RWPE1 (cell line): ENCODE measurements around the gene STON1.

Experiments
- CTCF ChIA-PET: fragments of 350-600 bp; sonication (Branson Sonifier 250); formaldehyde crosslinking; extraction: SDS; loops from one replicate; lab custom pipeline; 2021; lab: Yijun Ruan, JAX
- POLR2A ChIA-PET: fragments of 400-600 bp; formaldehyde crosslinking; extraction: SDS; loops from one replicate; lab custom pipeline; 2020; ENCODE audit warnings: antibody characterized with exemption; ENCODE audit not compliant: low non-redundant PET; lab: Yijun Ruan, JAX
- DNase-seq: peaks from one replicate; pipeline ENCODE4 v3.0.0; 2012; ENCODE audit warnings: low spot score
- H3K27ac ChIP-seq: fragments of 450-650 bp; 2 replicates; pipeline ENCODE4 v1.5.1; 2017
- TF ChIP-seq, protein P1 (sequence below): fragments of 450-650 bp; conservative IDR thresholded peaks from 2 replicates; pipeline ENCODE4 v1.5.1; 2017; ENCODE audit warnings: low read depth, mild to moderate bottlenecking

Gene STON1

DNA sequence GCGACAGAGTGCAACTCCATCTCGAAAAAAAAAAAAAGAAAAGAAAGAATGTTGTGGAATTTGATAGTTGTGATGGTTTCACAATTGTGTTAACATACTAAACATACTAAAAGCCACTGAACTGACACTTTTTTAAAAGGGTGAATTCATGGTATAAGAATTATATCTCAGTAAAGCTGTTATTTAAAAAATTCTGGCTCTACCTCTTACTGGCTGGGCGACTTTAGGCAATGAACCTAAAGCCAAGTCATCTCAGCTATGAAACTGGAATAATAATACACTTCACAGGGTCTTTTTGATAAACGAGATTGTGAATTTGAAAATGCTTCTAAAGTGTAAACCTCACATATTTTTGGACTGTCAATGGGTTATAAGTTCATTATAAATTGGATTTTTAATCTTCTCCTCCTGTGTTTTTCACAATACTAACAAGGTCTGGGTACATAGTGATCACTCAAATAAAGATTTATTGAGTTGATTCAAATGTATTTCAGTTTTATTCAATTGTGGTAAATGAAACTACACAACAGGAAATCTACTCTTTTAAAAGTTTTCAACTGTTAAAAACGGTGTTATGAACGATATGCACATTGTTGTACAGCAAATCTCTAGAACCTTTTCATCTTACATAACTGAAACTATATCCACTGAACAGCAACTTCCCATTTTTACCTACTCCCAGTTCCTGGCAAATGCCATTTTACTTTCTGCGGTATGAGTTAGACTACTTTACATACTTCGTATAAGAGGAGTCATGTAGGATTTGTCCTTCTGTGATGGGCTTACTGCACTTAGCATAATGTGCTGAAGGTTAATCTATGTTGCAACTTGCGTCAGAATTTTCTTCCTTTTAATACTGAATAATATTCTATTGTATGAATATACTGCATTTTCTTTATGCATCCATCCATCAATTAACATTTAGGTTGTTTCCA, 44.7 kb downstream of the STON1 start:
- POLR2A ChIA-PET = no interaction called here
- CTCF ChIA-PET = no interaction called here
- H3K27ac ChIP-seq = no peak overlapping the region
- TF ChIP-seq, protein P1, sequence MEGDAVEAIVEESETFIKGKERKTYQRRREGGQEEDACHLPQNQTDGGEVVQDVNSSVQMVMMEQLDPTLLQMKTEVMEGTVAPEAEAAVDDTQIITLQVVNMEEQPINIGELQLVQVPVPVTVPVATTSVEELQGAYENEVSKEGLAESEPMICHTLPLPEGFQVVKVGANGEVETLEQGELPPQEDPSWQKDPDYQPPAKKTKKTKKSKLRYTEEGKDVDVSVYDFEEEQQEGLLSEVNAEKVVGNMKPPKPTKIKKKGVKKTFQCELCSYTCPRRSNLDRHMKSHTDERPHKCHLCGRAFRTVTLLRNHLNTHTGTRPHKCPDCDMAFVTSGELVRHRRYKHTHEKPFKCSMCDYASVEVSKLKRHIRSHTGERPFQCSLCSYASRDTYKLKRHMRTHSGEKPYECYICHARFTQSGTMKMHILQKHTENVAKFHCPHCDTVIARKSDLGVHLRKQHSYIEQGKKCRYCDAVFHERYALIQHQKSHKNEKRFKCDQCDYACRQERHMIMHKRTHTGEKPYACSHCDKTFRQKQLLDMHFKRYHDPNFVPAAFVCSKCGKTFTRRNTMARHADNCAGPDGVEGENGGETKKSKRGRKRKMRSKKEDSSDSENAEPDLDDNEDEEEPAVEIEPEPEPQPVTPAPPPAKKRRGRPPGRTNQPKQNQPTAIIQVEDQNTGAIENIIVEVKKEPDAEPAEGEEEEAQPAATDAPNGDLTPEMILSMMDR = no peak
- no peak for DNase-seq

DNA sequence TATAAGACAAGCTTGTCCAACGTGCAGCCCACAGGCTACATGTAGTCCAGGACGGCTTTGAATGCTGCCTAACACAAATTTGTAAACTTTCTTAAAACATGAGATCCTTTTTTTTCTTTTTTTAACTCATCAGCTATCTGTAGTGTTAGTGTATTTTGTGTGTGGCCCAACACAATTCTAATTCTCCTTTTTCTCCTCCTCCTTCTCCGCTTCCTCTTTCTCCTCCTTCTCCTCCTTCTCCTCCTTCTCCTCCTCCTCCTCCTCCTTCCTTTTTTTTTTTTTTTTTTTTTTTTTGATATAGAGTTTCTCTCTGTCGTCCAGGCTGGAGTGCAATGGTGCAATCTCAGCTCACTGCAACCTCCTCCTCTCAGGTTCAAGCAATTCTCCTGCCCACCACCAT, 48.4 kb downstream of the STON1 start:
- POLR2A ChIA-PET = no interaction called here
- TF ChIP-seq, protein P1 = no peak
- no peak for DNase-seq
- CTCF ChIA-PET = interaction anchor here (0.6 kb wide), 1 partner anchor 265 kb away, joined by 3 read pairs; no protein-coding TSS in a partner anchor
- H3K27ac ChIP-seq = no peak overlapping the region

DNA sequence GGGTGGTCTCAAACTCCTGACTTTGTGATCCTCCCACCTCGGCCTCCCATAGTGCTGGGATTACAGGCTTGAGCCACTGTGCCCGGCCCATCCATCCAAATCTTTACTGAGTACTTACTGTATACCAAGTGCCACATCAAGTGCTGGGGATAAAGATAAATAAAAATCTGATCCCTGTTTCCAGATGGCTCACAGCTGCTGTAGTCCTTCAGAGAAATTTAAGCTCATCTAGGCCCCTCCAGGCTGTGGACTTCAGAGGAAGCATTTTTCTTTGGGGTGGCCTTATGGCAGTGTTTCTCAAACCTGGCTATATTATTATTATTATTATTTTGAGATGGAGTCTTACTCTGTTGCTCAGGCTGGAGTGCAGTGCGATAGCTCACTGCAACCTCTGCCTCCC, 54.0 kb downstream of the STON1 start:
- CTCF ChIA-PET = no interaction called here
- POLR2A ChIA-PET = no interaction called here
- TF ChIP-seq, protein P1 = no peak
- H3K27ac ChIP-seq = no peak overlapping the region
- no peak for DNase-seq

DNA sequence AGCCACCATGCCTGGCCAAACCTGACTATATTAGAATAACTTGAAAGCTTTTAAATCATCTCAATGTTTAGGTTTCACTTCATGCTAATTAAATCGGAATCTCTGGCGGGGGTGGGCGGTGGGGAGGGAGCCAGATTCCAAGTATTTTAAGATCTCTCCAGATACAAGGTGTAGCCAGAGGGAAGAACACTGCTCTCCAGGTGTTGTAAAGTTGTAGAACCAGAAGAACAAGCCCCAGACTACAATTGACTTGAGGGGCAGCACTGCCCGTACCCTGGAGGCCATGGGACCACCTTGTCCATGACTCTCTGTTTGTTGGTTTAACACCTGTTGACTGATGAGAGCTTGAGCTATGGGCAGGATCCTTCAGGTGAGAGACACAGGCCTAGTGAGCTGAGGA, 54.6 kb downstream of the STON1 start:
- ChIA-PET POLR2A (no interaction called here), CTCF (no interaction called here)
- TF ChIP-seq, protein P1 = no peak
- no peak for DNase-seq
- no peak overlapping the region for H3K27ac ChIP-seq

DNA sequence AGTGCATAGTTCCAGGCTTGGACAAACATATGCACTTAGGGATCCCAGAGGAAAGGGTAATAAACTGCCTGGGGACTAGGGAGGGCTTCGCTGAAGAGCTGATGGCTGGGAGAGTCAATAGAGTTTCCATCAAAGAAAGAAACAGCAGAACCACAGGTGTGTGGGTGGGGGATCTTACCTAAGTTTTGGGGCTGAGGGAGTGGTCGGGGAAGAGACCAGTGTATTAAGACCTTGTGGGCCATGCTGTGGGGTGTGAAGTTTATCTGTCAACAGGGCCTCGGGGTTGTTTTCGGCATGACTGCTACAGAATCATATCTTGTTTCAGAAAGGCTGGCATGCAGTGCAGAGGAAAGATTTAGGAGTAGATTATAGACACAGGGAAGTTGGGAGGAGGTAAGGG, 56.5 kb downstream of the STON1 start:
- TF ChIP-seq, protein P1 = no peak
- DNase-seq = no peak
- ChIA-PET POLR2A (no interaction called here), CTCF (no interaction called here)
- no peak overlapping the region for H3K27ac ChIP-seq

DNA sequence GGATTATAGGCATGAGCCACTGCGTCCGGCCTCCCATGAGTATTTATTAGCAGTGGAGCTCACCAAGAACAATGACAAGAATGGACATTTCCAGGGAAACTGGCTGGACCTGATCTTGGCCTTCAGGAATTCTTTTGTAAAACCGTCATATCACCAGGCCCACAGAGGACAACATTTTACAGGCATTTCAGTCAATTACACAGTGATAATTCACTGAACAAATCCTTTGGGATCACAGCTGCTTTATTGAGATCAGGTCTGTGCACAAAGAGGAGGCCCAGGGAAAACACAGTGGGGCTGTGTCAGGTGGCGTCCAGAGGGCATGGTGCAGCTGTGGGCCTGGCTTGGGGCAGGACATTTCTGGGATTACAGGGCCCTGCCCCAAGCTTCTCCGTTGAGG, 57.6 kb downstream of the STON1 start:
- ChIA-PET POLR2A (no interaction called here), CTCF (interaction anchor here (0.6 to 1.5 kb wide), 2 partner anchors 117 to 480 kb away, joined by 3 to 4 read pairs; no protein-coding TSS in a partner anchor)
- no peak overlapping the region for H3K27ac ChIP-seq
- TF ChIP-seq, protein P1 = no peak
- DNase-seq = no peak
